ENCODE data around the gene UCK1. TPM values are rescaled to one million over a fixed set of nuclear protein-coding genes. Genes with fewer than 3 reads are reported as not detected.

The UCK1 gene
- total RNA-seq, 1 donor from 2014 or later = 23.5 TPM

DNA sequence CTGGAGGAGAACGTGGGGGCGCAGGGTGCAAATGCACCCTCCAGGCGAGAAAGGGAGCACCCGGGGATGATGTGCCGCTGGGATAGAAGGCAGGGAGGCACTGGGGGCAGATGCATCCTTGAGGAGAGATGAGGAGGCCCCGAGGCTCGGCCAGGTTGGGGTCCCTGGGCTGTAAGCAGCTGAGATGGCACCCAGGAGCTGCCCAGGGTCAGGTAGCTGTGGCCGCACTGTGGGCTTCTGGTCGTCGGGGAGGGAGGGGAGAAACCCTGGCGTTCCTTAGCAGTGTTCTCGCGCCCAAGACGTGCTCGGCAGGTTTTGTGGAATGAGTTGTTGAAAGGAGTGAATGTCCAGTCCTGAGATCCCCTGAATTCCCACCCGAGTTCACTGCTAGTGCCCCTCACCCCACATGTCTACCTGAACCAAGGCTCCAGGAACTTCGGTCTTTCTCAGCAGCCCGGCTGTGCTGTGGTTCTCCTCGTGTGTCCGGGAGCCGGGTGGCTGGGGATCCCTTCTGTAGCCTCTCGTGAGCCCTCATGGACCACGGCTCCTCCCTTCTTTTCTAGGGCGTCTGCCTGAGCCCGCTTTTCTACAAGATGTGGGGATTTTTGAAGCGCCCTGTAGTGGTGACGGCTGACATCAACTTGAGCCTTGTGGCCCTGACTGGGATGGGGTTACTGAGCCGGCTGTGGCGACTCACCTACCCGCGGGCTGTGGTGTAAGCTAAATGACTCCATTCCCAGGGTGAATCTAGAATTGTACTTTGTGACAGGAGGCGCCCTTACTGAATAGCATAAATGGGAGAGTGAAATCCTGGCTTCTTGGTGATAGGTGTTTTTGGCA lies 27.2 kb downstream of the UCK1 start:
- no peak for ATAC-seq
- intact Hi-C loops (cut with DNase I) = no loop called here

GRCh38 chr9:131502781-131503625 lies 28.1 kb downstream of the UCK1 start, which contains the start of gene POMT1:
POMT1 (plus strand) TSS chr9:131502918; CDS start chr9:131504219, 1,301 bp downstream.
- intact Hi-C loops (cut with DNase I) = no loop called here

More for the DNA sequence above, 27.2 kb downstream of the UCK1 start:
- DNase-seq (ENCODE audit: missing footprints) = no peak

GRCh38 chr9:131500939-131501541 lies 30.0 kb downstream of the UCK1 start:
- no peak for ATAC-seq
- DNase-seq (ENCODE audit: missing footprints) = no peak
- intact Hi-C loops (cut with DNase I) = no loop called here

More at GRCh38 chr9:131502781-131503625, 28.1 kb downstream of the UCK1 start, which contains the start of gene POMT1:
- ATAC-seq (peak; percentile 95), DNase-seq (ENCODE audit: missing footprints) (peak; percentile 93)

- no peak for DNase-seq (ENCODE audit: missing footprints)
- intact Hi-C loops (cut with DNase I) = no loop called here
- ATAC-seq = no peak
Observed at GRCh38 chr9:131500377-131500776, 30.7 kb downstream of the UCK1 start.

DNA sequence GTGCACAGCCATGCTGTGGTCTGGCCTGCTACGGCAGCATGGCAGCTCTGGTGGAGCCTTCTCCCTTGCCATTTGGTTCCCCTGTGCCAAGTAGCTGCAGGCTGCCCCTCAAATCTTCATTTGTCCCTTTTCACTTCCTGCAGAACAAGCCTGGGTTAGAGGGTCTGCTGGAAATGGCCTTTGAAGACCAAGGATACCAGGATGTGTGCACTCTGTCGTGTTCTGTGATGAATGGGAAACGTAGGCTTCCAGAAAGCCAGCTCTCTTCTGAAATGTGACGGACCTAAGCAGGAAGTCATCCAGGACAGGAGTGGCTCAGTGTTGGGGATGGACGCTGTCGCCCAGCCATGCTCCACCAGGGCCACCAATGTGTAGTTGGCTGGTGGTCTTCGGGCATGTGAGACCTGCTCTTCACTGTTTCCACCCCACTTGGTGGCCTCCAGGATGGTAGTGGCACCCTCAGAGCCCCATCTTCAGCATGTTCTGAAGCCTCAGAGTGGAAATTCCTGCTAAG lies 31.8 kb downstream of the UCK1 start:
- intact Hi-C loops (cut with DNase I) = no loop called here
- ATAC-seq (no peak), DNase-seq (ENCODE audit: missing footprints) (no peak)

- DNase-seq (ENCODE audit: missing footprints) = no peak
- no peak for ATAC-seq
- intact Hi-C loops (cut with DNase I) = no loop called here
Observed at GRCh38 chr9:131496844-131497405, 34.1 kb downstream of the UCK1 start.

DNA sequence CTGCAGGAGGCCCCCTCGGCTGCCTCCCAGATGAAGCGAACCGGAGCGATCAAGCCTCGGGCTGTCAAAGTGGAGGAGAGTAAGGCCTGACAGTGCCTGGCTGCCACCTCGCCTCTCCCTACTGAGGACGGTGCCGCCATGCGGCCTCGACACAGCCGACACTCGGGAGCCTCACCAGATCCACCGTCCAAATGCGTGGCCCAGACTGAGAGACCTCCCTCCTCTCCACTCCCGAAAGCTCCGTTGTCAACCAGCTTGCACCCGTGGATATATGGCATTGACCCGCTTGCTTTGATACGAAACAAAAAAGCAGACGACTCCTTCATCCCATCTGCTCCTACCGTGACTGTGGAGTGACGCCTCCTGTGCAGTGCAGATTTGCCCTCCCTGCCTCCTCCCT lies 35.3 kb downstream of the UCK1 start:
- intact Hi-C loops (cut with DNase I) = no loop called here
- no peak for ATAC-seq

DNA sequence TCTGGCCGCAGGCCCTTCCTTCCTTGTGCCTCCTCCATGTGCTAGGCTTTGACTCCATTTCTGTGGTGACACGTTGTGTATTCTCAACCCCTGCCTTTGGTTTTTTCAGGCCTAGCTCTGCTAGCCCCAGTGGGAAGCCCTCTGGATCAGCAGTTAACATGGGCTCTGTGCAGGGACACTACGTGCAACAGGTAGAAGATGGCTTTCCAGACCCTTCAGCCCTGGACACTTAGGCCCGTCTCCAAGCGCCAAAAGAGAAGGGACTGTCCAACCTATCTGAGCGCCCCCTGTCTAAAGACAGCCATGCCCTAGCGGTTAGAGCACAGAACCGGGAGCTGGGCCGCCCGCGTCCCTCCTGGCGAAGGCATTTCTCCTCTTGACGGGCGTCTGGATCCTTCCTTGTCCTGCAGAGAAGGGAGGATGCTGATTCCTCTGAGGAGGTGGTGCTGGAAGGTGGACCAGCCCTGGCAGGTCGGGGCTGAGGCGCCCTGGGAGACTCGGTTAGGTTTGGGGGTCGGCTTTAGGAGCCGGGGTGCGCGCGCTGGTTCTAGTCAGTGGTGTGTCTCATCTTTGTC lies 36.7 kb downstream of the UCK1 start:
- intact Hi-C loops (cut with DNase I) = no loop called here
- ATAC-seq (no peak), DNase-seq (ENCODE audit: missing footprints) (no peak)

More for the DNA sequence above, 35.3 kb downstream of the UCK1 start:
- DNase-seq (ENCODE audit: missing footprints) = no peak

DNA sequence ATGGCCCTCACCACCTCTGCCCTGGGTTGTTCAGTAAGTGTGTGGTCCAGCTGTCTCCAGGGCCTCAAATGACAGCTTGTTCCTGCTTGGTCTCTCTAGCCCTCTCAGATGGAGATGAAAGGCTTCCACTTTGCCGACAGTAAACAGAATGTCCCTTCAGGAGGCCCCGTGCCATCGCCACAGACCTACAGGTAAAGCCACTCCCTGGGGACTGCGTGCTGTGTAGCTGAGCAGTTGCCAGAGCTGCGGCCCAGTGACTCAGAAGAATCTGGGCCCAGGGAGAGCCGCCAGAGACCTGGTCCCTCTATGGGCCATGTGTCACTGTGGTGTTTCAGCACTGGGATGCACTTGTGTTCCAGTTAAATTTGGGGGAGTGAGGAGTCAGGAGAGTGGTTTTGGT lies 39.0 kb downstream of the UCK1 start:
- DNase-seq (ENCODE audit: missing footprints) (no peak), ATAC-seq (no peak)
- intact Hi-C loops (cut with DNase I) = no loop called here

GRCh38 chr9:131491001-131491710 lies 39.9 kb downstream of the UCK1 start:
- no peak for DNase-seq (ENCODE audit: missing footprints)
- ATAC-seq = no peak
- intact Hi-C loops (cut with DNase I) = no loop called here

GRCh38 chr9:131490514-131490913 lies 40.5 kb downstream of the UCK1 start:
- intact Hi-C loops (cut with DNase I) = no loop called here
- no peak for DNase-seq (ENCODE audit: missing footprints)
- no peak for ATAC-seq

GRCh38 chr9:131487621-131488031 lies 43.4 kb downstream of the UCK1 start:
- DNase-seq (ENCODE audit: missing footprints) (no peak), ATAC-seq (no peak)
- intact Hi-C loops (cut with DNase I) = no loop called here

GRCh38 chr9:131487001-131487400 lies 44.1 kb downstream of the UCK1 start:
- intact Hi-C loops (cut with DNase I) = no loop called here

DNA sequence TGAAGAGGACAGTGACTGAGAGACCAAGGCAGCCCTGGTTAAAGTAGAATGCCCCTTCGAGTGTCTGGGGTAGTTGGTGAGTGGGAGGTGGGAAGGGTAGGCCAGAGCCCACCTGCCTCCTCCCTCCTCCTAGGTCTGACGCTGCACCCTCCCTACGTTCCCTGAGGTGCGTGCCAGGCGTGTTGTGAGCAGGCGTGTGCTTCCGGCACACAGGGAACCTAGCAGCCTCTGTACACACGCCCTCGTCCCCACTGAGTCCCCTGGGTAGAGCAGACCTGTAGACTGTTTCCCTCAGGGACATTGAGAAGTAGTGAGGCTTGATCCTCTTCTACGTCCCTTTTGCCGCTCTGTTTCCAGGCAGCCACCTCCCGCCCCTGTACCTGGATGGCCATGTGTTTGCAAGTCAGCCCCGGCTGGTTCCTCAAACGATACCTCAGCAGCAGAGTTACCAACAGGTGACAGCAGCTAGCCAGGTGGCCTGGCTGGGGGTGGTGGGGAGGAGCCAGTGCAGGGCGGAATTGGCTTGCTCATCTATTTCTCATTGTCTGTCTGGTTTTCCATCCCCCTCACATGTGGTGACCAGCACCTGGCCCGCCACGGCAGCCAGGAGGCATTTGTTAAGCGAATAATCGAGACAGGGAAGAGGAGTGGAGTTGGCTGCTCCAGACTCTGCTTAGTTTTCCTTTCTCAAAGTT lies 45.2 kb downstream of the UCK1 start:
- intact Hi-C loops (cut with DNase I) = no loop called here
- ATAC-seq = no peak
- no peak for DNase-seq (ENCODE audit: missing footprints)

More at GRCh38 chr9:131487001-131487400, 44.1 kb downstream of the UCK1 start:
- ATAC-seq = no peak
- no peak for DNase-seq (ENCODE audit: missing footprints)

GRCh38 chr9:131485206-131485605 lies 45.9 kb downstream of the UCK1 start:
- DNase-seq (ENCODE audit: missing footprints) (no peak), ATAC-seq (no peak)
- intact Hi-C loops (cut with DNase I) = no loop called here

DNA sequence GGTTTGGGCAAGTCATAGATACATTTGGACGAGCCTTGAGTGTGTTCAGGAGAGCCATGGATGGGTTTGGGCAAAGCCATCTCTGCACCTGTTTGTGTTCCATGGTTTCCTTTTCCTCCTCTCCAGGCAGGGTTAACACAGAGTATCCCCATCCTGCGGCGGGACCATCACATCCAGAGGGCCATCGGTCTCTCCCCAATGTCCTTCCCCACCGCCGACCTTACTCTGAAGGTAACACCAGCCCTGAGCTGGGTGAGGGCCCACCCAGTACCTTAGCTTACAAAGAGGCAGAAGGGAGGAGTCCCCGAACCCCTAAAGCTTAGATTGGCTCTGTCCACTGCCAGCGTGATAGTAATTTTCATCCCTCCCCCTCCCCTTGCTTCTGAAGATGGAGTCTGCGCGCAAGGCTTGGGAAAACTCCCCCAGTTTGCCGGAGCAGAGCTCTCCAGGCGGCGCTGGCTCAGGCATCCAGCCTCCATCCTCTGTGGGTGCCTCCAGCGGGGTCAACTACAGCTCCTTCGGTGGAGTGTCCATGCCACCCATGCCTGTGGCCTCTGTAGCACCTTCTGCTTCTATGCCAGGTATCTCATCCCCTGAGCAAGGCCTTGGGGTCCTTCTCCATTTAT lies 46.4 kb downstream of the UCK1 start:
- ATAC-seq (no peak), DNase-seq (ENCODE audit: missing footprints) (no peak)
- intact Hi-C loops (cut with DNase I) = no loop called here

GRCh38 chr9:131484051-131484445 lies 47.0 kb downstream of the UCK1 start:
- ATAC-seq (no peak), DNase-seq (ENCODE audit: missing footprints) (no peak)
- intact Hi-C loops (cut with DNase I) = no loop called here
